ENCODE results near the gene ACOXL.

ACOXL gene

DNA sequence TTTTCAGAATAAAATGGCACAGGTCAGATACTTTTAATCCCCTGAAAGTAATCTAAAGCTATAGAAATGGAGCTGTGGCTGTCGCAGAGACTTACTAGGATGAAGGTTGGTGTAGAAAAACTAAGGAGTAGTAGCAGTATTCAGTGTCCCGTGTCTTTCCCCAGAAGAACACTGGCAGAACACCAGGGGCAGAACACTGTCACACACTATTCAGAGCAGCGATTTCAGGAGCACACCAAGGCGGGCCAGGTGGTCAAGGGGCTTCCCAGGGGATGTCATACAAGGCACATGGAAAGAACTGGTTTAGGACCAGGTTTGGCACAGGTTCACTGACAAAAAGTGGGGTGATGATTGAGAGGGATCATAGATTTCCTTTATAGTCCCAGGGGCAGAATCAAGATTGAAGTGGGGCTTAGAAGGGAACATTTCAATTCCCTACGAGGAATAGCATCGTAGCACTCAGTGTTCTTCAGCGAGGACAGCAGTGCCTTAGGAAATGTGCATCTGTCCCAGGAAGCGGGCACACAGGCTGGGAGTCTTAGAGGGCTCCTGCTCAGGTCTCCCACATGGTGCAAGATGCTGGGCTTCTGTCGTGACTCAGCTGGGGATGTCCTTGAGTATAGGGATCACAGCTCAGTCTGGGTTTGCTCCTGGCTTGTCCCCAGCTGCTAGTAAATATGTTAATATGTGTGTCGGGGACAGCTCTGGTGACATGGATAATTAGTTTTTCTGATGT, 410.9 kb downstream of the ACOXL start:
- TF ChIP-seq, protein P1, sequence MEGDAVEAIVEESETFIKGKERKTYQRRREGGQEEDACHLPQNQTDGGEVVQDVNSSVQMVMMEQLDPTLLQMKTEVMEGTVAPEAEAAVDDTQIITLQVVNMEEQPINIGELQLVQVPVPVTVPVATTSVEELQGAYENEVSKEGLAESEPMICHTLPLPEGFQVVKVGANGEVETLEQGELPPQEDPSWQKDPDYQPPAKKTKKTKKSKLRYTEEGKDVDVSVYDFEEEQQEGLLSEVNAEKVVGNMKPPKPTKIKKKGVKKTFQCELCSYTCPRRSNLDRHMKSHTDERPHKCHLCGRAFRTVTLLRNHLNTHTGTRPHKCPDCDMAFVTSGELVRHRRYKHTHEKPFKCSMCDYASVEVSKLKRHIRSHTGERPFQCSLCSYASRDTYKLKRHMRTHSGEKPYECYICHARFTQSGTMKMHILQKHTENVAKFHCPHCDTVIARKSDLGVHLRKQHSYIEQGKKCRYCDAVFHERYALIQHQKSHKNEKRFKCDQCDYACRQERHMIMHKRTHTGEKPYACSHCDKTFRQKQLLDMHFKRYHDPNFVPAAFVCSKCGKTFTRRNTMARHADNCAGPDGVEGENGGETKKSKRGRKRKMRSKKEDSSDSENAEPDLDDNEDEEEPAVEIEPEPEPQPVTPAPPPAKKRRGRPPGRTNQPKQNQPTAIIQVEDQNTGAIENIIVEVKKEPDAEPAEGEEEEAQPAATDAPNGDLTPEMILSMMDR (IDR thresholded peaks at IDR 0.05; ENCODE audit: low read depth, low read length): no peak
- H3K4me3 ChIP-seq (ENCODE audit: low read depth, low read length): no peak overlapping the region

DNA sequence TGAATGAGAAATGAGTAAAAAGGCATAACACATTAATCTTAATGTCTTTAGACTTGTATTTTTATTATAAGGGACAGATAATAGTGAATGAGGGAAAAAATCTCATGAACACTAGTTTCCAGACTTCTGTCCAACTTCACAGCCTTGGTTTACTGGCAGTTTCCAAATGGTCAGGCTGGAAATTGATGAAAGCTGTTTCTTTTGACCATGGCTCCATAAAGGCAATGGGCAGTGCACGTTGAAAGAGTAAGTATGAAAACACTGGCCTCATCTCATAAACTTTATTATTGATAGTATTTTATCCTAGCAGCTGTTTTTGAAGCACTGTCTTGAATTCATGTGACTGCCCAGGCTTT, 411.4 kb downstream of the ACOXL start:
- H3K4me3 ChIP-seq (ENCODE audit: low read depth, low read length): no peak overlapping the region
- TF ChIP-seq, protein P1 (IDR thresholded peaks at IDR 0.05; ENCODE audit: low read depth, low read length): no peak

DNA sequence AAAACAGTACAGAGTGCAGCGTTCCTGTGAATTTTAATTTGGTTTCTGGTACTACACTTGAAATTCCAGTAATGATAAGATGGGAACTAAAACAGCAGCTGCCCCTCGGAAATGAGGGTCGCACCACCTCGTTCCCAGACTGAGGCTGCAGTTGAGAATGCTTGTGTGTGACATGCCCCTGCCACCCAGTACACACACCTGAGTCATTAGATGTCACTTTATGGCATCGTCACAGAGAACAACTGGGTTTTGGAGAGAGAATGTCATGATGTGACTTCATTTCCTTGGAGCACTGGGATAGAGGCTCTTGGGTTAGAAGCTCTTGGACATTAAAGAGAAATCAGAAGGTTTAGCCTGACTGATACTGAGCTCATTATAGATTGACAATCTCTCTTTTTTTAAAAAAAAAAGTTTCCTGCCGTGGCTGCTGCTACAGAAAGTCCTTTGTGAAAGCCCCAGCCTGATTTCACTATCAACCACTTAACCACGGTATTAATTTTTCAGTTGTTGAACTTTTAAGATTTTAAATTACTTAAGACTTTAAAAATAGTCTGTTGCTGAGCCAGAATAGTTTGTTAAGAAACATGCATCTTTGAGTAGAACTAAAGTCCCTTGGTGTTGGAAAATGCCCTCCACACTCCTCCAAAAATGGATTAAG, 412.9 kb downstream of the ACOXL start:
- no peak overlapping the region for H3K4me3 ChIP-seq (ENCODE audit: low read depth, low read length)
- TF ChIP-seq, protein P1 (IDR thresholded peaks at IDR 0.05; ENCODE audit: low read depth, low read length): no peak

DNA sequence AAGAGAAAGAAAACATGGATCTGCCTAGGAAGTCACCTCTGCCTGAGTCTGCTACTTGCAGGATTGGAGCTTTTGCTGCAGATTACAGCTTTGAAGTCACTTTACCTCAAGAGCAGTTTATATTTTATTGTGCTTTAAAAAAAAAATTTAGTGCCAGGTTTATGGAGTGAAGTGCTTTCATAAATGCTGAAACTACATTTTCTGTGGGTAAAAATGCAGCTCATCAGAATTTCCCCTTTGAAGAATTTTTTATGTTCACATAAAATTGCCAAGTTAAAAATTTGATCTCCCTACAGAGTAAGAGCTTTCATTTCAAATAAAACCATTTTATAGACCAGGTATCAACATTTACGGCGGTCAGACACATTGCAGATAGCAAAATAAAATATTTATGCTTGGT, 413.6 kb downstream of the ACOXL start:
- TF ChIP-seq, protein P1 (IDR thresholded peaks at IDR 0.05; ENCODE audit: low read depth, low read length): no peak
- H3K4me3 ChIP-seq (ENCODE audit: low read depth, low read length): no peak overlapping the region

DNA sequence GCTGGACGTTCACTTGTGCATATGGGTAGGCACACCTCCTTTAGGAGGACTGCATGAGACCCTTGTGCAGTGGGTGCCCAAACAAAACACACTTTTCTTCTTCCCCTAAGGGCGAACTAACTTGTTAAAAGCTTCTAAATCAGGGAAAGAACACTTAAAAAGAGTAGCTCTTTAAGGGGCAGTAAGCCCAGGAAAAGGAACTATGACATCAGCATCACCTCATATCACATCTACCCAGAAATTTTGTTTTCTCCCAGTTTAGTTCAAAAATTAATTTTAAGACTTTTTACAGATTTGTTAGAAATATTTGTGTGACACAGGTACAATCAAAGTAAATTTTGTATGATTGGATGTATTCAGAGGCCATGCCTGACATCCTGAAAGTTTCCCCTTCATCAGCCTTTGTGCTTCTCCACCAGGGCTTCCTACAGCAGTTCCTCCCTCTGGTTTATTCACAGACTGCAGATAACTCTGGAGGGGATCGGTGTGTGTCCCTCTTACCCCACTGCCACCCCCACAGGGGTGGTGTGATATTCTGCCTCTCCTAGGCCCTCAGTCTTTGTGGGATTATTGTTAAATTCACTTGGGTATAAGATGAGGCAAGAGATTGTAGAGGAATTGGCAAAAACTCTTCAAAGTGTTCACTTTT, 416.0 kb downstream of the ACOXL start:
- TF ChIP-seq, protein P1 (IDR thresholded peaks at IDR 0.05; ENCODE audit: low read depth, low read length): no peak
- no peak overlapping the region for H3K4me3 ChIP-seq (ENCODE audit: low read depth, low read length)

DNA sequence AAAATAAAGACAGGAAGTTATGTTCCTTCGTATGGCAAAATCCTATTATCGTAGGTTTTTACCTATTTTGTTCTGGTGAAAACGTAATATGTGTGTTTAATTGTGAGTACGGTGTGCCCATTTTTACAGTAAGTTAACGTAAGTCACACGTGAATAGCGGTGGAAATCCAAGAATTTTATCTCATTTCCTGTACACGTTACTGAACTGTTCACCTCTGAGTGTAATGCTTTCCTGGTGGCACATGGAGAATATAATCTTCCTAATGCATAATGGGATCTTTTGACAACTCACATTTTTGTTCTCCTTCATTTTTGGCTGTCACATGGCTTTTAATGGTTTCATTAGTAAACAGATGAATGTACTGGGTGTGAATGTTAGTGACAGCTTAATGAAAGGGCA, 416.6 kb downstream of the ACOXL start:
- H3K4me3 ChIP-seq (ENCODE audit: low read depth, low read length): no peak overlapping the region
- TF ChIP-seq, protein P1 (IDR thresholded peaks at IDR 0.05; ENCODE audit: low read depth, low read length): no peak

DNA sequence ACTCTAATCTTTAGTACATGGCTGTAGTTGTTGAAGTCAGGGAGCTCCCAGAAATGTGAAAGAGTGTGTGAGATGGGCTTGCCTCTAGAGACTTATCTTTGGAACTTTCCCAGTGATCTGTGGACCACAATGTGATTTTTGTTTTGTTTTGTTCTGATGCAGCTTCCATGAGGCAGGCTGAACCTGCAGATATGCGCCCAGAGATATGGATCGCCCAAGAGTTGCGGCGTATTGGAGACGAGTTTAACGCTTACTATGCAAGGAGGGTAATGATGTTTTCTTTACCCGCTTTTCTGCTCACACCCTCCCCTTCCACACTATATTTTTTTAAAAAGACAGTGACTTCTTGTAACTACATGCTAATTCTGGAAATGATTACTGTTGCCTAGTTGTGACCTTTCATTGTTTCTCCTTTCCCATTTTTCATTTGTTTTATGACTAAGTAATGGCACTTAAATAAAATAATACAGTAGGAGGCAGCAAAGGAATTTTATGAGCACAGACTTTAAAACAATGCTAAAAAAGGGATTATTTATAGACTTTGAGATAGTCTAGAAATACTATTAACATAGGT, 417.6 kb downstream of the ACOXL start:
- no peak overlapping the region for H3K4me3 ChIP-seq (ENCODE audit: low read depth, low read length)
- TF ChIP-seq, protein P1 (IDR thresholded peaks at IDR 0.05; ENCODE audit: low read depth, low read length): no peak

All from WI38 (cell line).